GM12873 (cell line): ENCODE data around the gene NDOR1.

Source experiments
- TF ChIP-seq, protein P1 (sequence below): IDR thresholded peaks from 2 replicates; pipeline ENCODE4 v1.5.1; 2012; ENCODE audit warnings: low read depth, mild to moderate bottlenecking, moderate library complexity, low read length, control low read depth; ENCODE audit not compliant: insufficient read depth; ENCODE audit errors: missing control alignments

NDOR1 gene

DNA sequence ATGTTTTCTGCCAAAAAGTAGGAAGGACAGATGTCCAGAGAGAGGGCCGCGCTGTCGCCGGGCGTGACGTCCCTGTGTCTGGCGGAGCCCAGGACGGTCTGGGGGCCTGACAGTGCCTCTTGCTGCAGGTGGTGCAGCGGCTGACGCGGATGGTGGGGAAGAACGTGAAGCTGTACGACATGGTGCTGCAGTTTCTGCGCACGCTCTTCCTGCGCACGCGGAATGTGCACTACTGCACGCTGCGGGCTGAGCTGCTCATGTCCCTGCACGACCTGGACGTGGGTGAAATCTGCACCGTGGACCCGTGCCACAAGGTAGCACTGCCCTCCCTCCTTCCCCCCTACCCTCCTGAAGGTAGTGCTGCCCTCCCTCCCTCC lies 57.4 kb downstream of the NDOR1 start:
- TF ChIP-seq, protein P1, sequence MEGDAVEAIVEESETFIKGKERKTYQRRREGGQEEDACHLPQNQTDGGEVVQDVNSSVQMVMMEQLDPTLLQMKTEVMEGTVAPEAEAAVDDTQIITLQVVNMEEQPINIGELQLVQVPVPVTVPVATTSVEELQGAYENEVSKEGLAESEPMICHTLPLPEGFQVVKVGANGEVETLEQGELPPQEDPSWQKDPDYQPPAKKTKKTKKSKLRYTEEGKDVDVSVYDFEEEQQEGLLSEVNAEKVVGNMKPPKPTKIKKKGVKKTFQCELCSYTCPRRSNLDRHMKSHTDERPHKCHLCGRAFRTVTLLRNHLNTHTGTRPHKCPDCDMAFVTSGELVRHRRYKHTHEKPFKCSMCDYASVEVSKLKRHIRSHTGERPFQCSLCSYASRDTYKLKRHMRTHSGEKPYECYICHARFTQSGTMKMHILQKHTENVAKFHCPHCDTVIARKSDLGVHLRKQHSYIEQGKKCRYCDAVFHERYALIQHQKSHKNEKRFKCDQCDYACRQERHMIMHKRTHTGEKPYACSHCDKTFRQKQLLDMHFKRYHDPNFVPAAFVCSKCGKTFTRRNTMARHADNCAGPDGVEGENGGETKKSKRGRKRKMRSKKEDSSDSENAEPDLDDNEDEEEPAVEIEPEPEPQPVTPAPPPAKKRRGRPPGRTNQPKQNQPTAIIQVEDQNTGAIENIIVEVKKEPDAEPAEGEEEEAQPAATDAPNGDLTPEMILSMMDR: no peak

DNA sequence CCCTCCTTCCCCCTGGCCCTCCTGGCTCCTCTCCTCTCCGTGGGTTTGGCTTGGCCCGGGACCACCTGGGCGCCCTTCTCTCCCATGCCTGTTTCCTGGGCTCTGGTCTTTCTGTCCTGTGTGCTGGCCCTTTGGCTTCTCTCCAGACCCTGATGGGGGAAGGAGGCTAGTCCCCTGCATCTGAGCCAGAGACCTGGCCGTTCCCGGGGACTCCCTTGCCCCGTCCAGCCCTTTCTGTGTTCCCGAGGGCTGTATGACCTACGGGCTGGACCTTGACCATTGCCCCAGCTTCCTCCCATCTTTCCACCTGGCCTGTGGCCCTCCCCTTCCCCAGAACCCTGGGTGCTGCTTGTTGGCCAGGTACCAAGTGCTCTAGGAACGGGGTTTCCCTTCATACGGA lies 58.0 kb downstream of the NDOR1 start:
- TF ChIP-seq, protein P1: no peak

DNA sequence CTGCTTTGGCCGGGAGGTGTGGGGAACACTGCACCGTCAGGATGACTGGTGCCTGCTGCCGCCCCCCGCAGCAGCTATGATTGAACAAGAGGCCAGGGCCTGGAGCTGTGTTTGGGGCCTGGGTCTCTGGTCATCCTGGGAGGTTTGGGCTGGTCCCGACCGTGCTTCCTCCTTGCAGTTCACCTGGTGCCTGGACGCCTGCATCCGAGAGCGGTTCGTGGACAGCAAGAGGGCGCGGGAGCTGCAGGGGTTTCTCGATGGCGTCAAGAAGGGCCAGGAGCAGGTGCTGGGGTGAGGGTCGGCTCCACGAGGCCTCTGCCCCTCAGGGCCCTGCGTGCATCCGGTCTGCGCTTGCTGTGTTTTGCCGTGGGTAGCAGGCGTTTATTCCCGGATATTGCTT lies 58.6 kb downstream of the NDOR1 start:
- TF ChIP-seq, protein P1: no peak

DNA sequence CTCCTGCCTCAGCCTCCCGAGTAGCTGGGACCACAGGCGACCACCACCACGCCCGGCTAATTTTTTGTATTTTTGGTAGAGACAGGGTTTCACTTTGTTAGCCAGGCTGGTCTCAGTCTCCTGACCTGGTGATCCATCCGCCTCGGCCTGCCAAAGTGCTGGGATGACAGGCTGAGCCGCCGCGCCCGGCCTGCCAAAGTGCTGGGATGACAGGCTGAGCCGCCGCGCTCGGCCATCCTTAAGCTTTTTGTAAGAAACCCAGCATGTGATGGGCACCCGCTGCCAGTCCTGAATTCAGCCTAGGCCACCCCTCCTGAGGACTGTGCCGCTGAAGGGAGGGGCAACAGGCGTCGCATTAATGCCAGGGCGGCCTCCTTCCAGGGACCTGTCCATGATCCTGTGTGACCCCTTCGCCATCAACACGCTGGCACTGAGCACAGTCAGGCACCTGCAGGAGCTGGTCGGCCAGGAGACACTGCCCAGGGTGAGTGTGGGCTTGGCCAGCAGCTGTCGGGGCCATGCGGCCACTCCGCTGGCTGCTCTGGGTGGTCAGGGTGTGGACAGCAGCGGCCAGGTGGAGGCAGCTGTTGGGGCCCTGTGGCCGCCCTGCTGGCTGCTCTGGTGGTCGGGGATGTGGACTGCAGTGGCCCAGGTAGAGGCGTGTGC lies 60.1 kb downstream of the NDOR1 start:
- TF ChIP-seq, protein P1: no peak

DNA sequence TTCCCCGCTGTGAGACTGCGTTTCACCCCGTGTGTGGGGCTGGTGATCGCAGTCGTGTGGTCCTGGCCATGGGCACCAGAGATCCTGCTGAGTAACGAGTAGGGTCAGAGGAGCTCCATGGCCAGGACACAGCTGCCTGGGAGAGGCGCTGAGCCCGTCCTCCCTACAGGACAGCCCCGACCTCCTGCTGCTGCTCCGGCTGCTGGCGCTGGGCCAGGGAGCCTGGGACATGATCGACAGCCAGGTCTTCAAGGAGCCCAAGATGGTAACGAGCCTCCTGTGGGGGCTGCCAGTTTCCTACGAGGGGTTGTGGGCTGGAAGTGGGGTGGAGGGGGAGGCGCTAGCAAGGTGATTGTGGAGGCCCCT lies 60.6 kb downstream of the NDOR1 start:
- TF ChIP-seq, protein P1: no peak
